GM23248 (cell line): ENCODE results near the gene CCDC107.

Experiments used
- EZH2 ChIP-seq: fragments of 200-600 bp; sonication (generic); IDR thresholded peaks from 2 replicates; pipeline ENCODE4 v1.6.1; 2018; ENCODE audit warnings: antibody characterized with exemption, mild to moderate bottlenecking; ENCODE audit not compliant: insufficient read depth, poor library complexity, severe bottlenecking
- EZH2phosphoT487 ChIP-seq: fragments of 200-600 bp; sonication (generic); IDR thresholded peaks from 2 replicates; pipeline ENCODE4 v1.6.1; 2018; ENCODE audit warnings: antibody characterized with exemption, moderate library complexity, mild to moderate bottlenecking, low read depth; ENCODE audit not compliant: insufficient read depth

DNA sequence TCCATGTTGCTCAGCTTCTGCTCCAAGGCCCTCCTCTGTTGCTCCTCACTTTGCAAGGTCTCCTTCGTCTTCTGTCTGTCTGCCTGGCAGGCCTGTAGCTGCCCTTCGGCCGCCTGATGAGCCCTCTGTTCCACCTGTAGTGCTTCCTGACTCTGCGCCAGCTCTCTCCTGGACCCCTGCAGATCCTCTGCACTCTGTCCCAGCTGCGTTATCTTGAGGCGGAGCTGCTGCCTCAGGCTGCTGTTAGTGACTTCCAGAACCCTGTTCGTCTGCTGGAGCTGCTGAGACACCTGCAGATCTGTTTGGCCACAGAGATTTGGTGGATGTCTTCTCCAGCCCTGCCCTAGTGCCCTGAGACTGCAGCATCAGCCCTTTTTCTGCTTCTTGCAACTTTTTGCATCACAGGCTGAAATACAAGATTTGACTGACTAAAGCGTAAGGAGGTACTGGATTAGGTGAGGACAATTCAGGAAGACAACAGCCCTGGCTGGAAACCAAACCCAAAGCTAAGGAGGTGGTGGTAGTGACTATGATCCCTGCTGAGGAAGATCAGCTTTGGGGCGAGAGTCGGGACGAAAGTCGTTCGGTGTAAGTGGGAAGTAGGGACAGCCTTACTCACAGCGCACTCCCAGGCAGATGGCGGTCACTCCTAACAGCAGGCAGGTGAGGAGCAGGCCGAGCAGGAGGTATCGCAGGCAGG lies 42.0 kb upstream of the CCDC107 start:
- TF ChIP-seq EZH2phosphoT487 = no peak
- no peak for TF ChIP-seq EZH2
